GM21515 (cell line): ENCODE data around the gene FSTL5.

Source experiments
- ATAC-seq: cut with Tn5 transposase; IDR thresholded peaks from one replicate; pipeline ENCODE4 v1.9.1; 2021; ENCODE audit not compliant: unreplicated experiment

Gene FSTL5

GRCh38 chr4:161595230-161595771, 568.5 kb downstream of the FSTL5 start:
- no peak for ATAC-seq

GRCh38 chr4:161585011-161585410, 578.8 kb downstream of the FSTL5 start:
- no peak for ATAC-seq

GRCh38 chr4:161583549-161583948, 580.3 kb downstream of the FSTL5 start:
- no peak for ATAC-seq

GRCh38 chr4:161581262-161582230, 582.3 kb downstream of the FSTL5 start:
- ATAC-seq = no peak

- no peak for ATAC-seq
Observed at GRCh38 chr4:161577579-161578301, 586.1 kb downstream of the FSTL5 start.

- no peak for ATAC-seq
Observed at GRCh38 chr4:161573836-161574235, 590.0 kb downstream of the FSTL5 start.

- no peak for ATAC-seq
Observed at GRCh38 chr4:161564230-161564834, 599.5 kb downstream of the FSTL5 start.

- no peak for ATAC-seq
Observed at GRCh38 chr4:161555689-161556660, 607.8 kb downstream of the FSTL5 start.

GRCh38 chr4:161554372-161554990, 609.3 kb downstream of the FSTL5 start:
- ATAC-seq = no peak

GRCh38 chr4:161546902-161547301, 616.9 kb downstream of the FSTL5 start:
- ATAC-seq = no peak

GRCh38 chr4:161540265-161540664, 623.5 kb downstream of the FSTL5 start:
- ATAC-seq = no peak

- ATAC-seq = no peak
Observed at GRCh38 chr4:161538941-161539340, 624.9 kb downstream of the FSTL5 start.

- no peak for ATAC-seq
Observed at GRCh38 chr4:161530710-161531109, 633.1 kb downstream of the FSTL5 start.

GRCh38 chr4:161525121-161525520, 638.7 kb downstream of the FSTL5 start:
- no peak for ATAC-seq

GRCh38 chr4:161522031-161522430, 641.8 kb downstream of the FSTL5 start:
- ATAC-seq = no peak

- ATAC-seq = no peak
Observed at GRCh38 chr4:161519611-161520010, 644.2 kb downstream of the FSTL5 start.

- no peak for ATAC-seq
Observed at GRCh38 chr4:161517941-161518340, 645.9 kb downstream of the FSTL5 start.

GRCh38 chr4:161505141-161505540, 658.7 kb downstream of the FSTL5 start:
- no peak for ATAC-seq

- no peak for ATAC-seq
Observed at GRCh38 chr4:161498155-161498554, 665.6 kb downstream of the FSTL5 start.

- ATAC-seq = no peak
Observed at GRCh38 chr4:161486461-161486860, 677.3 kb downstream of the FSTL5 start.
